Endodermal cell (in vitro differentiated cells): ENCODE measurements around the gene TBC1D10B. TPM values are rescaled to one million over a fixed set of nuclear protein-coding genes. Genes with fewer than 3 reads are reported as not detected.

Experiments
- DNase-seq: peaks from one replicate; pipeline ENCODE4 v3.0.0-alpha.2; 2017
- H3K27ac ChIP-seq: 2 replicates; pipeline ENCODE4 v1.5.1; 2013; ENCODE audit warnings: mild to moderate bottlenecking, low read depth, low read length, moderate library complexity
- H3K27me3 ChIP-seq: 2 replicates; pipeline ENCODE4 v1.6.1; 2013; ENCODE audit warnings: mild to moderate bottlenecking, low read length, moderate library complexity; ENCODE audit not compliant: insufficient read depth, control insufficient read depth, poor library complexity, severe bottlenecking
- H3K36me3 ChIP-seq: 2 replicates; pipeline ENCODE4 v1.7.0; 2013; ENCODE audit warnings: mild to moderate bottlenecking, low read length, moderate library complexity; ENCODE audit not compliant: control insufficient read depth, insufficient read depth
- H3K4me1 ChIP-seq: one replicate; pipeline ENCODE4 v1.7.0; 2013; ENCODE audit warnings: low read length; ENCODE audit not compliant: control insufficient read depth, insufficient read depth
- H3K4me3 ChIP-seq: 2 replicates; pipeline ENCODE4 v1.5.1; 2013; ENCODE audit warnings: mild to moderate bottlenecking, low read length, moderate library complexity
- H3K9ac ChIP-seq: 2 replicates; pipeline ENCODE4 v1.6.1; 2013; ENCODE audit warnings: mild to moderate bottlenecking, low read length, moderate library complexity; ENCODE audit not compliant: poor library complexity, severe bottlenecking; ENCODE audit errors: extremely low read depth
- H3K9me3 ChIP-seq: 2 replicates; pipeline ENCODE4 v1.6.1; 2013; ENCODE audit warnings: mild to moderate bottlenecking, low read length, moderate library complexity; ENCODE audit not compliant: control insufficient read depth
- H3K27ac Mint-ChIP-seq: 2 replicates; pipeline ENCODE4 v1.8.0; 2020; ENCODE audit warnings: mixed read lengths
- H3K27me3 Mint-ChIP-seq: 2 replicates; pipeline ENCODE4 v1.8.0; 2021; ENCODE audit warnings: mild to moderate bottlenecking, mixed read lengths; ENCODE audit not compliant: insufficient read depth
- H3K36me3 Mint-ChIP-seq: 2 replicates; pipeline ENCODE4 v1.8.0; 2020; ENCODE audit warnings: low read depth, mixed read lengths
- H3K4me1 Mint-ChIP-seq: 2 replicates; pipeline ENCODE4 v1.8.0; 2020; ENCODE audit warnings: mixed read lengths
- H3K4me3 Mint-ChIP-seq: 2 replicates; pipeline ENCODE4 v1.8.0; 2020; ENCODE audit warnings: mild to moderate bottlenecking, moderate library complexity, mixed read lengths
- H3K9me3 Mint-ChIP-seq: 2 replicates; pipeline ENCODE4 v1.8.0; 2020; ENCODE audit warnings: mild to moderate bottlenecking, mixed read lengths
- WGBS, 2 experiments: methylation state at CpG; one replicate each; pipeline versions ENCODE4 v1.1.5 to v1.1.7; 2013; ENCODE audit warnings: missing lambda C conversion rate in 2 of 2, mixed read lengths in 1 of 2; ENCODE audit not compliant: insufficient coverage in 1 of 2, insufficient read length in 1 of 2; 5-methylcytosine and 5-hydroxymethylcytosine counted together
- total RNA-seq, 2 donors: library from RNA; stranded (reverse); fragmentation: NEBNext Ultra II Directional in 1 of 2; extraction: Animal tissue kit (Norgen Biotek cat#: 25700) in 1 of 2; gene quantifications; 2 replicates in 1 of 2; 3 replicates in 1 of 2; pipeline ENCODE4 v1.2.1, GENCODE V29; 2021
- TF ChIP-seq, protein P1 (sequence below): fragments of 200-600 bp; sonication (generic); conservative IDR thresholded peaks from 2 replicates; pipeline ENCODE4 v1.5.0; 2021; ENCODE audit warnings: antibody characterized with exemption, mild to moderate bottlenecking

The TBC1D10B gene
- total RNA-seq, 2 donors from 2014 or later, result 30.7 to 36.3 TPM

DNA sequence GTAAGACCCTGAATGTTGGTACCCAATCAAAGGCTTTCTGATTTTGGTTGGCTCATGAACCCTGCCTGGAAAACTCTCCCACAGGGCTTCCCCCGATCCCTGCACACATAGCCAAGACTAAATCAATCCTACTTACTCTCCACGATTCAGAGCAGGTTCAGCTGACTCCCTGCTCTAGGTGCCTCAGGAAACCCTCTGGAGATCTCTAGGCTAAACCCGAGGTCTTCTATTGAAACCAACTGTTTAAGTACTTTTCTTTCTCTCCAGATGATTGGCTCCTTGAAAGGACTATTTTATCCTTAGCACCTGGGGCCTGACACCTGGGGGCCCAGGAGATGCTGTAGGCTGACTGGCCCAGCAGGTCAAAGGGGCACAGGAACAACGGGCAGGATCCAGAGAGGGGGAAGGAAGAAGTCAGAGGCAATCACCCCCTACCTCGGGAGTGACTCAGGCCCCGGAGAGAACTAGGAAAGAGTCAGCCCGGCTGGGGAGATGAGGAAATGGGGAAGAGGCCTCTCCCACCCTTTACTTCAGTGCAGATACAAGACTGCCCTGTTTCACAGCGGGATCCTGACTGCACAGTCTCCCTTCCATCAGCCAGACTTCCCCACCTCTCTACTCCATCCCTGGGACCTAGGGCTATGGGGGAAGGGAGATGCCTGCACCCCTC is 2.0 kb downstream of the TBC1D10B start:
- H3K36me3 ChIP-seq, result peaks cover 22% of the 10 kb centered on the region
- Mint-ChIP-seq H3K9me3 (no peaks in the 10 kb centered on the region), H3K27ac (no peak overlapping the region), H3K36me3 (peaks cover 22% of the 10 kb centered on the region), H3K4me1 (peaks cover 36% of the 10 kb centered on the region), H3K4me3 (peak overlapping the region; percentile 70), H3K27me3 (no peaks in the 10 kb centered on the region)
- no peak overlapping the region for H3K27ac ChIP-seq
- H3K27me3 ChIP-seq, result no peaks in the 10 kb centered on the region
- peak overlapping the region; percentile 93 for H3K4me3 ChIP-seq
- TF ChIP-seq, protein P1, sequence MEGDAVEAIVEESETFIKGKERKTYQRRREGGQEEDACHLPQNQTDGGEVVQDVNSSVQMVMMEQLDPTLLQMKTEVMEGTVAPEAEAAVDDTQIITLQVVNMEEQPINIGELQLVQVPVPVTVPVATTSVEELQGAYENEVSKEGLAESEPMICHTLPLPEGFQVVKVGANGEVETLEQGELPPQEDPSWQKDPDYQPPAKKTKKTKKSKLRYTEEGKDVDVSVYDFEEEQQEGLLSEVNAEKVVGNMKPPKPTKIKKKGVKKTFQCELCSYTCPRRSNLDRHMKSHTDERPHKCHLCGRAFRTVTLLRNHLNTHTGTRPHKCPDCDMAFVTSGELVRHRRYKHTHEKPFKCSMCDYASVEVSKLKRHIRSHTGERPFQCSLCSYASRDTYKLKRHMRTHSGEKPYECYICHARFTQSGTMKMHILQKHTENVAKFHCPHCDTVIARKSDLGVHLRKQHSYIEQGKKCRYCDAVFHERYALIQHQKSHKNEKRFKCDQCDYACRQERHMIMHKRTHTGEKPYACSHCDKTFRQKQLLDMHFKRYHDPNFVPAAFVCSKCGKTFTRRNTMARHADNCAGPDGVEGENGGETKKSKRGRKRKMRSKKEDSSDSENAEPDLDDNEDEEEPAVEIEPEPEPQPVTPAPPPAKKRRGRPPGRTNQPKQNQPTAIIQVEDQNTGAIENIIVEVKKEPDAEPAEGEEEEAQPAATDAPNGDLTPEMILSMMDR, result no peak
- H3K9me3 ChIP-seq, result no peaks in the 10 kb centered on the region
- peak; percentile 51 for DNase-seq
- peaks cover 7% of the 10 kb centered on the region for H3K4me1 ChIP-seq
- WGBS, 2 experiments, result 54 to 56% methylated on average over 2 to 8 of the region's 8 CpGs
- H3K9ac ChIP-seq, result peak overlapping the region; percentile 38

DNA sequence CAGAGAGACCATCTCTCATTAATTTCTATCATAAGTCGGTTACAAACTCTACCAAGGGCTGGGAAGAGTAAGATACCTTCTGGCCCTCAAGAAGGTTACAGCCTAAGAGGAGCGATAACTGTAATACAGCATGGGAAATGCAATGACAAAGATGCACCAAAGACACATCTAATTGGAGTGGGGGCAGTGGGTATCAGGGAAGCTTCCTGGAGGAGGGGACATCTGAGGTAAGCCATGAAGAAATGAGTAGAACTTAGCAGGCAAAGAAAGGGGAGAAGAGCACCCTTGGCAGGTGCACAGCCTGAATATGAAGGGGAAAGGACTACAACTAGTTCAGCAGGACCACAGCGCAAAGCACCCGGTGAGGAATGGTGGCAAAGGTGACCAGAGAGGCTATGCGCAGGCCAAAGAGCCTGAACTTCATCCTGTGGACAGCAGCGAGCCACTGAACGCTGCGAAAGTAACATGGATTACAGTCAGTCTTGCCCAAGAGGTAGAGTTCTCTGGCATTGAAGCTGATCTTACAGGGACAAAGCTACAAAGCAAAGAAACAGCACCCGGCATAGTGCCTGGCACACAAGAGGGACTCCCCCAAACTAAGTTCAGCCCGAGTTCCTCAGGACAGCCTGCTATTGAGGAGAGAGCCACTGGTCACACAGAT is 2.8 kb downstream of the TBC1D10B start:
- peak overlapping the region; percentile 93 for H3K4me3 ChIP-seq
- no peaks in the 10 kb centered on the region for H3K9me3 ChIP-seq
- Mint-ChIP-seq H3K27ac (no peak overlapping the region), H3K4me1 (peaks cover 36% of the 10 kb centered on the region), H3K36me3 (peaks cover 27% of the 10 kb centered on the region), H3K27me3 (no peaks in the 10 kb centered on the region), H3K9me3 (no peaks in the 10 kb centered on the region), H3K4me3 (peak overlapping the region; percentile 70)
- 94 to 98% methylated on average over 8 to 10 of the region's 10 CpGs for WGBS, 2 experiments
- no peak for DNase-seq
- no peak overlapping the region for H3K27ac ChIP-seq
- TF ChIP-seq, protein P1, result no peak
- H3K36me3 ChIP-seq, result peaks cover 26% of the 10 kb centered on the region
- H3K9ac ChIP-seq, result no peak overlapping the region
- H3K27me3 ChIP-seq, result no peaks in the 10 kb centered on the region
- peaks cover 7% of the 10 kb centered on the region for H3K4me1 ChIP-seq

DNA sequence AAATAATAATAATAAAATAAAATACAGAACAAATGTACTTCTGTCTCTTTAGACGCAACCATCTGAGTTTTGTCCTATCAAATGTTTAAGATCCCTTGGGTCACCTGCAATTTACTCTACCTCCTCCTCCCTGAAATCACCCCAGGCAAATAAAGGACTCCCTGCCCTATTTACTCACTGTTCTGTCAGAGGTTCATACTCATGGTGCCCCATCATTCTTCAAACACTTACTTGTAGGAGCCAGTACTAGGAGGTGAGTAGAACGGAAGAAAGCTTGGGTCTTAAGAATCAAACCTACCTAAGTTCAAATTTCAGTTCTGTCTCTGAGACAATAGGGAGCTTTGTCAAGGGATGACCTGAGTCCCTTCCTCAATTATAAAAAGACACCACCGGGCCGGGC is 3.8 kb downstream of the TBC1D10B start:
- WGBS, 2 experiments, result 96 to 100% methylated on average over 3 to 4 of the region's 4 CpGs
- DNase-seq, result no peak
- H3K27ac Mint-ChIP-seq, result no peak overlapping the region
- H3K4me3 Mint-ChIP-seq, result no peak overlapping the region
- H3K36me3 ChIP-seq, result peaks cover 26% of the 10 kb centered on the region
- no peak overlapping the region for H3K27ac ChIP-seq
- H3K4me1 Mint-ChIP-seq, result peaks cover 32% of the 10 kb centered on the region
- no peaks in the 10 kb centered on the region for H3K9me3 Mint-ChIP-seq
- H3K4me3 ChIP-seq, result no peak overlapping the region
- H3K36me3 Mint-ChIP-seq, result peaks cover 34% of the 10 kb centered on the region
- TF ChIP-seq, protein P1, result no peak
- H3K9ac ChIP-seq, result no peak overlapping the region
- H3K9me3 ChIP-seq, result no peaks in the 10 kb centered on the region
- no peaks in the 10 kb centered on the region for H3K27me3 Mint-ChIP-seq
- no peaks in the 10 kb centered on the region for H3K27me3 ChIP-seq
- H3K4me1 ChIP-seq, result peaks cover 7% of the 10 kb centered on the region
